K562 (cell line): Measurements from ENCODE around the gene SLC22A15. TPM values are rescaled to one million over a fixed set of nuclear protein-coding genes. Genes with fewer than 3 reads are reported as not detected.

Experiments
- ATF3 ChIP-seq, 2 experiments: fragments of 450-650 bp in 1 of 2; sonication (generic) in 1 of 2; formaldehyde crosslinking in 1 of 2; IDR thresholded peaks in 1 of 2; conservative IDR thresholded peaks in 1 of 2; 2 replicates each; pipeline versions ENCODE4 v1.6.1 to v1.8.1; 2016 to 2023; ENCODE audit warnings: mild to moderate bottlenecking in 2 of 2, moderate library complexity in 2 of 2, inconsistent platforms in 1 of 2, missing genetic modification reagents in 1 of 2
- CHD2 ChIP-seq: IDR thresholded peaks from 2 replicates; pipeline ENCODE4 v1.6.1; 2011; ENCODE audit warnings: low read depth, low read length
- EP300 ChIP-seq: IDR thresholded peaks from 2 replicates; pipeline ENCODE4 v1.6.1; 2012; ENCODE audit warnings: low read length, improper control_type of control experiment
- GABPB2 ChIP-seq: fragments of 250-450 bp; sonication (Bioruptor Pico); conservative IDR thresholded peaks from 2 replicates; pipeline ENCODE4 v1.5.1; 2021; ENCODE audit warnings: mild to moderate bottlenecking
- GATA2 ChIP-seq: sonication (generic); formaldehyde crosslinking; IDR thresholded peaks from 2 replicates; pipeline ENCODE4 v1.4.0; 2020; ENCODE audit warnings: mild to moderate bottlenecking, missing genetic modification reagents
- GATAD2A ChIP-seq: fragments of 450-650 bp; IDR thresholded peaks from 2 replicates; pipeline ENCODE4 v1.6.1; 2017
- HDAC8 ChIP-seq: fragments of 450-650 bp; IDR thresholded peaks from 2 replicates; pipeline ENCODE4 v1.6.1; 2016; ENCODE audit warnings: mild to moderate bottlenecking, missing genetic modification characterization, moderate library complexity, missing compliant biosample characterization
- KDM4B ChIP-seq, 2 experiments: fragments of 450-650 bp in 1 of 2; sonication (generic) in 1 of 2; IDR thresholded peaks; 2 replicates each; pipeline ENCODE4 v1.6.1; 2016 to 2017; ENCODE audit warnings: borderline replicate concordance in 2 of 2, antibody characterized with exemption in 1 of 2, low read depth in 1 of 2, mild to moderate bottlenecking in 1 of 2
- MAFK ChIP-seq: IDR thresholded peaks from 2 replicates; pipeline ENCODE4 v1.6.1; 2011; ENCODE audit warnings: low read length, improper control_type of control experiment
- NELFE ChIP-seq: IDR thresholded peaks from 2 replicates; pipeline ENCODE4 v1.6.1; 2011; ENCODE audit warnings: mild to moderate bottlenecking; ENCODE audit not compliant: insufficient read depth, insufficient read length
- PRMT5 ChIP-seq: sonication (generic); formaldehyde crosslinking; IDR thresholded peaks from 2 replicates; pipeline ENCODE4 v1.5.0; 2020; ENCODE audit warnings: missing genetic modification reagents
- RBM25 ChIP-seq: fragments of 200-400 bp; formaldehyde crosslinking; IDR thresholded peaks from 2 replicates; pipeline ENCODE4 v1.6.1; 2018; ENCODE audit warnings: low read length, low read depth, moderate library complexity; ENCODE audit not compliant: severe bottlenecking
- ZNF232 ChIP-seq: sonication (generic); formaldehyde crosslinking; IDR thresholded peaks from 2 replicates; pipeline ENCODE4 v1.8.0; 2022; ENCODE audit warnings: mild to moderate bottlenecking, missing genetic modification reagents
- polyA plus RNA-seq, 8 experiments: library from polyadenylated mRNA; depleted of rRNA in 4 of 8; stranded (reverse) in 5 of 8; unstranded in 3 of 8; fragments of >200 nt; fragmentation: Nextera tagmentation in 2 of 8; fragmentation: Illumina TruSeq in 1 of 8; extraction: Ambion mirVana in 2 of 8; extraction: Trizol in 1 of 8; gene quantifications; 2 replicates each; pipeline versions ENCODE4 v1.2.1 to v1.2.3, GENCODE V29; 2011 to 2014; ENCODE audit warnings: inconsistent platforms in 1 of 8, missing spikeins in 1 of 8
- total RNA-seq, 7 experiments: library from RNA; depleted of rRNA in 6 of 7; stranded (reverse); fragments of >200 nt in 6 of 7; fragmentation: Illumina TruSeq in 2 of 7; extraction: Trizol in 2 of 7; gene quantifications; 2 replicates each; pipeline versions ENCODE4 v1.2.1 to v1.2.3, GENCODE V29; 2011 to 2021; ENCODE audit warnings: low replicate concordance in 1 of 7
- TF ChIP-seq, protein P1 (sequence below): fragments of 450-650 bp; IDR thresholded peaks from 2 replicates; pipeline ENCODE4 v1.6.1; 2018; ENCODE audit not compliant: partially characterized antibody
- TF ChIP-seq, protein P2 (sequence below): fragments of 450-650 bp; IDR thresholded peaks from 2 replicates; pipeline ENCODE4 v1.6.1; 2016; ENCODE audit warnings: borderline replicate concordance
- TF ChIP-seq, protein P3 (sequence below): fragments of 450-650 bp; conservative IDR thresholded peaks from 2 replicates; pipeline ENCODE4 v1.6.1; 2016; ENCODE audit warnings: missing genetic modification characterization, low read depth, mild to moderate bottlenecking, missing compliant biosample characterization, moderate library complexity

The SLC22A15 gene
- total and polyA plus RNA-seq, 9 of the 15 experiments (the other 6 are each of a cell fraction or from before 2014, with no cell fraction given): 0.24 to 2.7 (median 1.2) TPM

GRCh38 chr1:116066868-116067565 lies 90.7 kb downstream of the SLC22A15 start (continued):
- TF ChIP-seq, protein P1, sequence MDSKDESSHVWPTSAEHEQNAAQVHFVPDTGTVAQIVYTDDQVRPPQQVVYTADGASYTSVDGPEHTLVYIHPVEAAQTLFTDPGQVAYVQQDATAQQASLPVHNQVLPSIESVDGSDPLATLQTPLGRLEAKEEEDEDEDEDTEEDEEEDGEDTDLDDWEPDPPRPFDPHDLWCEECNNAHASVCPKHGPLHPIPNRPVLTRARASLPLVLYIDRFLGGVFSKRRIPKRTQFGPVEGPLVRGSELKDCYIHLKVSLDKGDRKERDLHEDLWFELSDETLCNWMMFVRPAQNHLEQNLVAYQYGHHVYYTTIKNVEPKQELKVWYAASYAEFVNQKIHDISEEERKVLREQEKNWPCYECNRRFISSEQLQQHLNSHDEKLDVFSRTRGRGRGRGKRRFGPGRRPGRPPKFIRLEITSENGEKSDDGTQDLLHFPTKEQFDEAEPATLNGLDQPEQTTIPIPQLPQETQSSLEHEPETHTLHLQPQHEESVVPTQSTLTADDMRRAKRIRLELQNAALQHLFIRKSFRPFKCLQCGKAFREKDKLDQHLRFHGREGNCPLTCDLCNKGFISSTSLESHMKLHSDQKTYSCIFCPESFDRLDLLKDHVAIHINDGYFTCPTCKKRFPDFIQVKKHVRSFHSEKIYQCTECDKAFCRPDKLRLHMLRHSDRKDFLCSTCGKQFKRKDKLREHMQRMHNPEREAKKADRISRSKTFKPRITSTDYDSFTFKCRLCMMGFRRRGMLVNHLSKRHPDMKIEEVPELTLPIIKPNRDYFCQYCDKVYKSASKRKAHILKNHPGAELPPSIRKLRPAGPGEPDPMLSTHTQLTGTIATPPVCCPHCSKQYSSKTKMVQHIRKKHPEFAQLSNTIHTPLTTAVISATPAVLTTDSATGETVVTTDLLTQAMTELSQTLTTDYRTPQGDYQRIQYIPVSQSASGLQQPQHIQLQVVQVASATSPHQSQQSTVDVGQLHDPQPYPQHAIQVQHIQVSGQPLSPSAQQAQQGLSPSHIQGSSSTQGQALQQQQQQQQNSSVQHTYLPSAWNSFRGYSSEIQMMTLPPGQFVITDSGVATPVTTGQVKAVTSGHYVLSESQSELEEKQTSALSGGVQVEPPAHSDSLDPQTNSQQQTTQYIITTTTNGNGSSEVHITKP: no peak
- TF ChIP-seq NELFE (no peak), GABPB2 (no peak), ATF3 (IDR thresholded peaks at IDR 0.05) (peak; percentile 79; the same call in 1 of the 2 replicates), ATF3 (CRISPR knock-in tag; conservative IDR thresholded peaks at IDR 0.05) (no peak), GATAD2A (no peak), EP300 (peak; percentile 31; the same call in 1 of the 2 replicates), KDM4B (IDR thresholded peaks at IDR 0.05; ENCODE audit: borderline replicate concordance in 2 of 2, low read depth in 1 of 2) (no peak), RBM25 (no peak), MAFK (no peak), ZNF232 (CRISPR knock-in tag) (no peak), PRMT5 (no peak), HDAC8 (tag) (0 out of 2 replicates have a peak, but pooled peaks have one; percentile 57), GATA2 (CRISPR knock-in tag) (no peak), CHD2 (no peak)
- TF ChIP-seq, protein P2, sequence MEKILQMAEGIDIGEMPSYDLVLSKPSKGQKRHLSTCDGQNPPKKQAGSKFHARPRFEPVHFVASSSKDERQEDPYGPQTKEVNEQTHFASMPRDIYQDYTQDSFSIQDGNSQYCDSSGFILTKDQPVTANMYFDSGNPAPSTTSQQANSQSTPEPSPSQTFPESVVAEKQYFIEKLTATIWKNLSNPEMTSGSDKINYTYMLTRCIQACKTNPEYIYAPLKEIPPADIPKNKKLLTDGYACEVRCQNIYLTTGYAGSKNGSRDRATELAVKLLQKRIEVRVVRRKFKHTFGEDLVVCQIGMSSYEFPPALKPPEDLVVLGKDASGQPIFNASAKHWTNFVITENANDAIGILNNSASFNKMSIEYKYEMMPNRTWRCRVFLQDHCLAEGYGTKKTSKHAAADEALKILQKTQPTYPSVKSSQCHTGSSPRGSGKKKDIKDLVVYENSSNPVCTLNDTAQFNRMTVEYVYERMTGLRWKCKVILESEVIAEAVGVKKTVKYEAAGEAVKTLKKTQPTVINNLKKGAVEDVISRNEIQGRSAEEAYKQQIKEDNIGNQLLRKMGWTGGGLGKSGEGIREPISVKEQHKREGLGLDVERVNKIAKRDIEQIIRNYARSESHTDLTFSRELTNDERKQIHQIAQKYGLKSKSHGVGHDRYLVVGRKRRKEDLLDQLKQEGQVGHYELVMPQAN: no peak
- TF ChIP-seq, protein P3, sequence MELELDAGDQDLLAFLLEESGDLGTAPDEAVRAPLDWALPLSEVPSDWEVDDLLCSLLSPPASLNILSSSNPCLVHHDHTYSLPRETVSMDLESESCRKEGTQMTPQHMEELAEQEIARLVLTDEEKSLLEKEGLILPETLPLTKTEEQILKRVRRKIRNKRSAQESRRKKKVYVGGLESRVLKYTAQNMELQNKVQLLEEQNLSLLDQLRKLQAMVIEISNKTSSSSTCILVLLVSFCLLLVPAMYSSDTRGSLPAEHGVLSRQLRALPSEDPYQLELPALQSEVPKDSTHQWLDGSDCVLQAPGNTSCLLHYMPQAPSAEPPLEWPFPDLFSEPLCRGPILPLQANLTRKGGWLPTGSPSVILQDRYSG (tag): no peak
